GM12801 (cell line): ENCODE data around the gene PRPF6.

Experiments
- TF ChIP-seq, protein P1 (sequence below): IDR thresholded peaks from one replicate; pipeline ENCODE4 v1.5.1; 2011; ENCODE audit warnings: control low read depth; ENCODE audit not compliant: insufficient read length; ENCODE audit errors: extremely low read depth

Gene PRPF6

DNA sequence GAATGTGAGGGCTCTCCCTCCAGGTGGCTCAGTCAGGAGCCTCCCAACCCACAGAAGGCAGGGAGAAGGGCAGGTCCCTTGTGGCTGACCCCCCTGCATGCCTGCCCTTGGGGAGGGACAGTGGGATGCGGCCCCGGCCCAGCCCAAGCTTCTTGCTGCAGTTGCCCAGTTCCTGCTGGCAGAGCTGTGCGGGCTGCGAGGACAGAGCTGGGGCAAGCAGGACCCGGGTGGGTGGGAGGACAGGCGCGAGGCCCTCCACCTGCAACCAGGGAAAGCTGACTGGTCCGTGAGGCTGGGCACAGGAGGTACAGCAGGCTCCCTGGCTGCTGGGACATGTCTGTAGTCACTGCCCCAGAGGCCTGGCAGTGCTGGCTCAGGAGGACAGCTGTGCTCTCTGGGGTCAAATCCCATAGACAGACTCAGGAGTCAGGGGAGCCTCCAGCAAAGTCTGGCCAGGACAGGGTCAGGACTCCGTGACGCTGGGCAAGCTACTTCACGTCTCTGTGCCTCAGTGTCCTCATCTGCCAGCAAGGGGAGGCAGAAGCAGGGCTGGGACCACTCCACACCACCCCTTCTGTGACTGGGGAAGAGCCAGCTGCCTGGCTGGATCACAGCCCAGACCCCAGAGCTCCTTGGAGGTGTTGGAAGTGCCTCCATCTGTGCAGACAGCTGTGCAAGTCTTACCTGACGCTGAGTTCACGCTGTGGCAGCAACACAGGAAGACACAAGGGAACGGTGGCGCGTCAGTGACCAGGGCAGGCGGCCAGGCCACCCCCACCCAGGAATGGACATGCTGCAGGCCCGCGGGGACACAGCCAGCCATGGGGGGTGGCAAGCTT, 37.7 kb upstream of the PRPF6 start:
- TF ChIP-seq, protein P1, sequence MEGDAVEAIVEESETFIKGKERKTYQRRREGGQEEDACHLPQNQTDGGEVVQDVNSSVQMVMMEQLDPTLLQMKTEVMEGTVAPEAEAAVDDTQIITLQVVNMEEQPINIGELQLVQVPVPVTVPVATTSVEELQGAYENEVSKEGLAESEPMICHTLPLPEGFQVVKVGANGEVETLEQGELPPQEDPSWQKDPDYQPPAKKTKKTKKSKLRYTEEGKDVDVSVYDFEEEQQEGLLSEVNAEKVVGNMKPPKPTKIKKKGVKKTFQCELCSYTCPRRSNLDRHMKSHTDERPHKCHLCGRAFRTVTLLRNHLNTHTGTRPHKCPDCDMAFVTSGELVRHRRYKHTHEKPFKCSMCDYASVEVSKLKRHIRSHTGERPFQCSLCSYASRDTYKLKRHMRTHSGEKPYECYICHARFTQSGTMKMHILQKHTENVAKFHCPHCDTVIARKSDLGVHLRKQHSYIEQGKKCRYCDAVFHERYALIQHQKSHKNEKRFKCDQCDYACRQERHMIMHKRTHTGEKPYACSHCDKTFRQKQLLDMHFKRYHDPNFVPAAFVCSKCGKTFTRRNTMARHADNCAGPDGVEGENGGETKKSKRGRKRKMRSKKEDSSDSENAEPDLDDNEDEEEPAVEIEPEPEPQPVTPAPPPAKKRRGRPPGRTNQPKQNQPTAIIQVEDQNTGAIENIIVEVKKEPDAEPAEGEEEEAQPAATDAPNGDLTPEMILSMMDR = no peak

DNA sequence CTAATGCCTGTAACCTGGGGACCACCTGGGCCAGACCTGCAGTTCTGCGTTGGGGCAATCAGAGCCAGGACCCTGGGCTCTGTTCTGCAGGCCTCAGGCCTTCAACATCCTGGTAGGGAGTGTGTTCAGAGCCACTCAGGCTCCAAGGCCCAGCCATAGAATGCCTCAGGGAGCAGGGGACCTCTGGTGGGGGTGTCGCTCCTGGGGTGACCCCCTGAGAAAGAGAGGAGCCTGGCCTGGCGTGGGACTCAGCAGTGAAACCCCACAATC, 37.2 kb upstream of the PRPF6 start:
- TF ChIP-seq, protein P1 = no peak

DNA sequence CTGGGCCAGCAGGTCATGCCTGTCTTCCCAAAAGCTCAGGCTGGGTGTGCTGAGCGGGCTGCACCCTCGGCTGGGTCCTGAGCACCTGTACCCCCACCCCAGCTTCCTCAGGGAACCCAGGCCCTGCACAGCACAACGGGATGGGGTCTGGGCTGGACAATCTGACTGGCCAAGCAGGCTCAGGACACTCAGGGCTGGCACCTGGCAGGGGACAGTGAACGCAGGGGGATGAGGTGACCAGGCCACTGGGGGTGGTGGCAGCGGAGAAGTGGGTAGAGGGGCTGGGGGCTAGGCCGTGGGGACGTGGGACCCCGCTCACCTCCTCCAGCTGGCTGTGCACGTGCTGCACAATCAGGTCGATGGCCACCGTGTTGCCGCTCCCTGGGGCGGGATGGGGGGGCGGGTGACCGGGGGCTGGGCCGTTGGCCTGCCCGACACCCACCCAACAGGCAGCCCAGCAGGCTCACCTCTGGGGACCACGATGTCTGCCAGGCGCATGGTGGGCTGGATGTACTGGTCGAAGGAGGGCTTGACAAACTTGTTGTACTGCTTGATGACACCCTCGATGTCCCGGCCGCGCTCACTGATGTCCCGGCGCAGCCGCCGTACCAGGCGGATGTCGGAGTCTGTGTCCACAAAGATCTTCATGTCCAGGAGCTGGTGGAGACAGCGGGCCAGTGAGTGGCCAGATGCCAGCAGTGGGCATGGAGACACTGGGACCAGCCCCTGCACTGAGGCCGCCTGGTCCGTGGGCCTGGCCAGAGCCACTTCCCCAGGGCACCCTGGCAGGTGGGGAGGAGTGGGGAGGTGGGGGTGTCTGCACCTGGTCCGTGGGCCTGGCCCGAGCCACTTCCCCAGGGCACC, 36.6 kb upstream of the PRPF6 start:
- TF ChIP-seq, protein P1 = no peak

DNA sequence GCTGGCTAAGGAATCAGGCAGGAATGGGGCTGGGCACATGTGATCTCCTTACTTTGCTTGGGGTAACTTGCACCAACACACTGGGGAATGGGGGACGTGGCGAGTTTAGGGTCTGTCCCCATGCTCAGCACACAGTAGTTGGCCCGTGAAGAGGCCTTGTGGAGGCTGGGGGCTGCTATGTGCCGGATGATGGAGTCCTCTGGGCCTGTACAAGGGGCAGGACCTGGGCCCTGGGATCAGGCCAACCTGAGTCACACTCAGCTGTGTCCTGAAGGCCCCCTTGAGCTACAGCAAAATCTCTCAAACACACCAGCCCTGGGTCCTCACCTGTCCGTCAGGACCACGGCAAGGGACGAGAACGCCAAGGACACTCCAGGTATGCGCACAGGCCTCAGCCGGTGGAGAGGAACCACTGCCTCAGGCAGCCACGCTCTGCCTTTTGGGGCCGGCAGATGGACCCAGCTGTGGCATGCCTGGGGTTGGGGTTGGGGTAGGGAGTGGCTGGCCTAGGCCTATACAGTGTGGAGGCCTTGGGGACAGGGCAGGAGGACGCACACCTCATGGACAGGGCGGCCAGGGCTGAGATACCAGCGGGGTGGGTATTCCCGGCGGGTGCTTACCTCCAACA, 35.8 kb upstream of the PRPF6 start:
- TF ChIP-seq, protein P1 = no peak

DNA sequence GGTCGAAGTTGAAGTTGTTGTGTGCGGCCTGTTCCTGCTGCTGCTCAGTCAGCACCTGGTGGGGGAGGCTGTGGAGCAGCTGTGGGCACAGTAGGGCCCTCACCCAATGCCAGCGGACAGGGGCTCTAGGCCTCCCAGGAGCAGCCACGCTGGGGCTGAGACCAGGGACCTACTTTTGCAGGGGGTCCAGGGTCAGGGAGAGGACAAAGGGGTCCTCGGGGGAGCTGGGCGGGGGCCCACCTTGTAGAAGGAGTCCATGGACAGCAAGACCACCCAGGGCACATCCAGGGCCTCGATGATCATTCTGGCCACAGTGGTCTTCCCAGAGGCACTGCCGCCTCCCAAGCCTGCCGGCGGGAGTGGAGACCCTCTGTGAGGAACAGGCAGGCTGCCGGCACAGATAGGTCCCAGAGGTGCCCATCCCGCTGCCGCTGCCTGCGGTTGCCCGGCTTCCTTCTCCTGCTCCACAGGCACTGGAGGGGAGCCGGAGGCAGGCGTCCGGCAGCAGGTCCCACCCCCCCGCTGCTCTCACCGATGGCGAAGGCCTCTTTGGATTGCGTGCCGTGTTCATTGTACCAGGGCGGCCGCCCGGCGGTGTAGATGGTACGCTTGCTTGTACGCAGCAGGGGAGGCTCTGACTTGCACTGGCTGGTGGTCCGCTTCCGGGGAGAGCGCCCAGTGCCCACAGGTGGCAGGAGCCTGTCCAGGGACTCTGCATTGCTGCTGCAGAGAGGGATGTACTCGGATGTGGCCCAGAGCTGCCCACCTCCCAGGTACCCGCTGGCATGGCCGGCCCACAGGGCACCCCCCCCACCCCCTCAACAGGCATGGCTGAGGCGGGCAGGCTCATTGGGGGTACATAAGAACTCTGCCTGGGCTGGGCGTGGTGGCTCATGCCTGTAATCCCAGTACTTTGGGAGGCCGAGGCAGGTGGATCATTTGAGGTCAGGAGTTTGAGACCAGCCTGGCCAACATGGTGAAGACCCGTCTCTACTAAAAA, 34.7 kb upstream of the PRPF6 start:
- TF ChIP-seq, protein P1 = no peak

DNA sequence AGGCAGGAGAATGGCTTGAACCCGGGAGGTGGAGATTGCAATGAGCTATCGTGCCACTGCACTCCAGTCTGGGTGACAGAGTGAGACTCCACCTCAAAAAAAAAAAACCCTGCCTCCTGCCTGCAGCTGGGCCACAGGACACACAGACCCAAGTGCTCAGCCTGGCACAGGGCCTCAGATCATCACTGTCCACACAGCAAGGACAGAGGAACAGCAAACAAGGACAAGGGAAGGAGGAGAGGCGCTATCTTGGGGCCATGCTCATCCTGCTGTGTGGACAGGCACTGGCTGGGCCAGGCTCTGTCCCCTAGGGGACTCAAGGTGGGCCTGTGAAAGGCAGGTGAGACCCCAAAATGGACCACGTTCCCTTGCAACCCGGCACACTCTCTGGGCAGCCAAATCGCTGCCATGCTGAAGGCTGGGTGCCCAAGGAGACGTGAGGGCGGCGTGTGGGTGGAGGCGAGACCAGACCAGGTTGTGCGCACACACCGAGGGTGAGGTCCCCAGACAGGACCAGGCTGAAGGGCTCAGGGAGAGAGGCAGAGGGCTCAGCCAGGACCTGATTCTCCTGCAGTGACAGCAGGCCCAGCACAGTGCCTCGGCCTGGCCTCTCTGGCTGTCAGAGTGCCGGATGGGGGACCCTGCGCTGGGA, 33.8 kb upstream of the PRPF6 start:
- TF ChIP-seq, protein P1 = no peak
